ENCODE measurements around the gene SH3BP1.
"Not testable (repeated sequence)": the region's sequence is repeated elsewhere in the genome, so short reads cannot be mapped to it uniquely, and the experiment has no call there.

Gene SH3BP1

GRCh38 chr22:37678372-37678771 lies 38.9 kb downstream of the SH3BP1 start:
- DNase-seq: no peak
- TF ChIP-seq GATA1 (IDR thresholded peaks at IDR 0.05; ENCODE audit: low read depth, low read length): no peak
- TF ChIP-seq POLR2A (IDR thresholded peaks at IDR 0.05; ENCODE audit: low read length): no peak

- no peak for DNase-seq
- TF ChIP-seq GATA1 (IDR thresholded peaks at IDR 0.05; ENCODE audit: low read depth, low read length) (no peak), POLR2A (IDR thresholded peaks at IDR 0.05; ENCODE audit: low read length) (no peak)
These were observed 40.2 kb downstream of the SH3BP1 start for GRCh38 chr22:37679670-37680069.

- no peak for DNase-seq
- no peak for TF ChIP-seq POLR2A (IDR thresholded peaks at IDR 0.05; ENCODE audit: low read length)
- no peak for TF ChIP-seq GATA1 (IDR thresholded peaks at IDR 0.05; ENCODE audit: low read depth, low read length)
These were observed 40.9 kb downstream of the SH3BP1 start for GRCh38 chr22:37680191-37680851.

GRCh38 chr22:37681001-37681424 lies 41.5 kb downstream of the SH3BP1 start:
- DNase-seq: no peak
- TF ChIP-seq GATA1 (IDR thresholded peaks at IDR 0.05; ENCODE audit: low read depth, low read length): no peak
- TF ChIP-seq POLR2A (IDR thresholded peaks at IDR 0.05; ENCODE audit: low read length): no peak

- peak; percentile 79 to 85 for DNase-seq
- TF ChIP-seq GATA1 (IDR thresholded peaks at IDR 0.05; ENCODE audit: low read depth, low read length) (no peak), POLR2A (IDR thresholded peaks at IDR 0.05; ENCODE audit: low read length) (no peak)
These were observed 42.1 kb downstream of the SH3BP1 start for GRCh38 chr22:37681556-37682049.

- no peak for DNase-seq
- TF ChIP-seq POLR2A (IDR thresholded peaks at IDR 0.05; ENCODE audit: low read length) (no peak), GATA1 (IDR thresholded peaks at IDR 0.05; ENCODE audit: low read depth, low read length) (no peak)
These were observed 45.5 kb downstream of the SH3BP1 start for GRCh38 chr22:37684803-37685615.

- TF ChIP-seq GATA1 (IDR thresholded peaks at IDR 0.05; ENCODE audit: low read depth, low read length) (no peak), POLR2A (IDR thresholded peaks at IDR 0.05; ENCODE audit: low read length) (peak; percentile 79)
- DNase-seq: peak; percentile 90 to 93
These were observed 46.8 kb downstream of the SH3BP1 start, which contains the start of gene NOL12 for GRCh38 chr22:37686002-37686982. Gene NOL12, plus strand, starts transcription at chr22:37686343. Its CDS starts 50 bp downstream, at chr22:37686393.

GRCh38 chr22:37690407-37690806 lies 50.9 kb downstream of the SH3BP1 start:
- DNase-seq: no peak
- TF ChIP-seq POLR2A (IDR thresholded peaks at IDR 0.05; ENCODE audit: low read length) (no peak), GATA1 (IDR thresholded peaks at IDR 0.05; ENCODE audit: low read depth, low read length) (no peak)

- TF ChIP-seq POLR2A (IDR thresholded peaks at IDR 0.05; ENCODE audit: low read length) (no peak), GATA1 (IDR thresholded peaks at IDR 0.05; ENCODE audit: low read depth, low read length) (no peak)
- DNase-seq: no peak
These were observed 51.5 kb downstream of the SH3BP1 start for GRCh38 chr22:37690901-37691504.

- no peak for DNase-seq
- no peak for TF ChIP-seq GATA1 (IDR thresholded peaks at IDR 0.05; ENCODE audit: low read depth, low read length)
- TF ChIP-seq POLR2A (IDR thresholded peaks at IDR 0.05; ENCODE audit: low read length): peak; percentile 21
These were observed 53.3 kb downstream of the SH3BP1 start for GRCh38 chr22:37692627-37693285.

- not testable (repeated sequence) for DNase-seq
These were observed 54.7 kb downstream of the SH3BP1 start for GRCh38 chr22:37694131-37694530.

GRCh38 chr22:37696260-37696656 lies 56.8 kb downstream of the SH3BP1 start:
- not testable (repeated sequence) for DNase-seq
